HG03558 (cell line): Measurements from ENCODE around the gene YY1.
"Not testable (repeated sequence)": the region's sequence is repeated elsewhere in the genome, so short reads cannot be mapped to it uniquely, and the experiment has no call there.

Experiments used
- ATAC-seq: cut with Tn5 transposase; IDR thresholded peaks from one replicate; pipeline ENCODE4 v1.9.1; 2021; ENCODE audit warnings: moderate number of reproducible peaks; ENCODE audit not compliant: unreplicated experiment; ENCODE audit errors: extremely low read depth

The YY1 gene

DNA sequence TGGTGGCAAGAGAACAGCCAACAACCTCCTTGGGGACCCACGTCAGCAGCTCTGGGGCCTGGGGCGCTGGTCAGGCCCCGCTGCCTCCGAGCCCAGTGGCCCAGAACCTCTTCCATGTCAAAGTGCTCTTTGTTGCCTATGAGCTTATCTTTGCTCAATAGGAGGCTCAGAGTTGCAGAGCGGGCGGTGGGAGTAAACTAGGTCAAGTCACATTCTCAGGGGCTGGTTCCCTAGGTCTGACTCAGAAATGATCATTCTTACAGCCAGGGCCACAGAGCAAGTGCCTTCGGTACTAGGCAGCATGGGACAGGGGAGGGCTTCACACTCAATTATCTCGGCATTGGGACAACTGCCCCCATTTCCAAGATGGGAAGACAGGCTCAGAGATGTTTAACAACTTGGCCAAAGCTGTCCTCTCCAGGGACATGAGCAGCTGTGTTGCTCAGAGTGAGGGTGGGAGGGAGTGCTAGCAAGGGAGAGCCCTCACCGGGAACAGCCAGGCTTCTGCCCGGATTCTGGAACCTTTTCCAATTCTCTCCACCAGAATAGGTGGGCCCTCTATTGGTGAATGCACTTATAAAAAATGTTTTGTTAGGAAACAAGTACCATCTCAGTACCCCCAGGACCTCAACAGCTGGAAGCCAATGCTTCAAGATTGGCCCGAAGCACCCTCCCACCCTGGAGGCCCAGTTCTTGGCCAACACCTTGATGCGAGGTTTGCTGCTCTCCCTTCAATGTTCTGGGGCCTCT is 55.4 kb downstream of the YY1 start:
- ATAC-seq = no peak

DNA sequence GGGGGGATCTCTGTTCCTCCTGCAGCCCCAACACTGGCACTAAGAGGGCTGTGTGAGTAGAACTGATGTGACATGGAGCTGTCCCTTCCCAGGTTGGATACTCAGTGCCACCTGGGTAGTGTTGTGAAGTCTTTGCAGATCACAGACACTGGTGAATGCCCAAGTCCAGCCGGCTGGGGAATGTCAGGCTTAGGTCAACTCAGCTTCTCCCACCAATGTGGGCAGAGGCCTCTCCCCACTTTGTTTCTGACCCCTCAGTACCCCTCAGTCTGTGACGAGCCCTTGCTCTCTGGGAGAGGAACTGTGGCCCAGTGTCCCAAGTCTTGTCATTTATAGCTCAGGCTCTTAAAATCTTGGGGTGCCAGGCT is 56.0 kb downstream of the YY1 start:
- ATAC-seq = no peak

DNA sequence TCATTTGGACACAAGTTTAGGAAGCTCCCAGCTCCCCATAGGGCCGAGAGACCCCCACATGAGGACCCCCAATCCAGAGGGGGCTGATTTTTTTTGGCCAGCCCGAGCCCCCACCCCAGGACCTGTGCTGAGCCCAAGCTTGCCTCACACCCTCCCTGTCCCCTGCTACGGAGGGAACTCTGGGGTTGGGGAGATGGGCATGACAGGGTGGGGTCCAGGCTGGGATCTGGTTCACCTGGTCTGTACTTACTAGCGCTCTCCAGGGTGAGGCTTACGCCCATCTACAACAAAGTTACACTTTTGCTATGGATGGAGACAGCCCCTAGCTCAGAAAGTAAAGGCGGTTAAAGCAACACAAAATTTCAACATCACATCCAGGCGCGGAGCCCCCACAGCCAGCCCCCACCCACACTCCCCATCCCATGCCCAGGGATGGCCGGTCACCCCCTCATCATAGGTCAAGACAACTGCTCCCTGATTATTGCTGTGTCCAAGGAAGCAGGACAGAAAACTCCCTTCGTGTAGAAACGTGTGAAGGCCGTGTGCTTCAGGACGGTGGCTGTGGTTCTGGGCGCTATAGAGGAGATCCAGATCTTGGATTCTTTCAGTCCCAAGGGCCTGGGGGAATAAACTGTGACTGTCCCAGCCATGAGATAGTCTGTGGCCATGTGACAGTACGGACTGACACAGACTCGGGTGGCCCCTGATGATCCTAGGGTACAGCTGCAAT is 56.6 kb downstream of the YY1 start:
- ATAC-seq = no peak

DNA sequence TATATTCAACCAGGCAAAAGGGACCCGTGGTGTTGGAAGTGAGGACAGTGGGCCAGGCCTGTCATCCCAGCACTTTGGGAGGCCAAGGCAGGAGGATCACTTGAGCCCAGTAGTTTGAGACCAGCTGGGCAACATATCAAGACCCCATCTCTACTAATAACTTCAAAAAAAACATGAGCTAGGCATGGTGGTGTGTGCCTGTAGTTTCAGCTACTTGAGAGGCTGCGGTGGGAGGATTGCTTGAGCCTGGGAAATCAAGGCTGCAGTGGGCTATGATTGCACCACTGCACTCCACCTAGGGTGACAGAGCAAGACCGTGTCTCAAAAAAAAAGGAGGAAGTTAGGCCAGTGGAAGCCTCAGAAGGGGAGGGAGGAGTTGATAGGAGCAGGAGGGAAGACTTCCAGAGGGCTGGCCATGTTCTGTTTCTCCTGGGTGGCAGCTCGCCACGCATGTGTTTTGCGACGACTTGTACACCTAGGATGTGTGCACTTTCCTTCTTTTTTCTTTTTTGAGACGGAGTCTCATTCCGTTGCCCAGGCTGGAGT is 57.2 kb downstream of the YY1 start:
- no peak for ATAC-seq

DNA sequence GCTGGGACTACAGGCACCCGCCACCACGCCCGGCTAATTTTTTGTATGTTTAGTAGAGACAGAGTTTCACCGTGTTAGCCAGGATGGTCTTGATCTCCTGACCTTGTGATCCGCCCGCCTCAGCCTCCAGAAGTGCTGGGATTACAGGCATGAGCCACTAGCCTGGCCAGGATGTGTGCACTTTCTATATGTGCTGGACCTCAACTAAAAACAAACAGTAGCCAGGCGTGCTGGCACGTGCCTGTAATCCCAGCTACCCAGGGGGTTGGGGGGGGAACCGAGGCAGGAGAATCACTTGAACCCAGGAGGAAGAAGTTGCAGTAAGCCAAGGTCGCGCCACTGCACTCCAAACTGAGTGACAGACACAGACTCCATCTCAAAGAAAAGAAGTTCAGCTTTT is 57.8 kb downstream of the YY1 start:
- ATAC-seq = not testable (repeated sequence)

DNA sequence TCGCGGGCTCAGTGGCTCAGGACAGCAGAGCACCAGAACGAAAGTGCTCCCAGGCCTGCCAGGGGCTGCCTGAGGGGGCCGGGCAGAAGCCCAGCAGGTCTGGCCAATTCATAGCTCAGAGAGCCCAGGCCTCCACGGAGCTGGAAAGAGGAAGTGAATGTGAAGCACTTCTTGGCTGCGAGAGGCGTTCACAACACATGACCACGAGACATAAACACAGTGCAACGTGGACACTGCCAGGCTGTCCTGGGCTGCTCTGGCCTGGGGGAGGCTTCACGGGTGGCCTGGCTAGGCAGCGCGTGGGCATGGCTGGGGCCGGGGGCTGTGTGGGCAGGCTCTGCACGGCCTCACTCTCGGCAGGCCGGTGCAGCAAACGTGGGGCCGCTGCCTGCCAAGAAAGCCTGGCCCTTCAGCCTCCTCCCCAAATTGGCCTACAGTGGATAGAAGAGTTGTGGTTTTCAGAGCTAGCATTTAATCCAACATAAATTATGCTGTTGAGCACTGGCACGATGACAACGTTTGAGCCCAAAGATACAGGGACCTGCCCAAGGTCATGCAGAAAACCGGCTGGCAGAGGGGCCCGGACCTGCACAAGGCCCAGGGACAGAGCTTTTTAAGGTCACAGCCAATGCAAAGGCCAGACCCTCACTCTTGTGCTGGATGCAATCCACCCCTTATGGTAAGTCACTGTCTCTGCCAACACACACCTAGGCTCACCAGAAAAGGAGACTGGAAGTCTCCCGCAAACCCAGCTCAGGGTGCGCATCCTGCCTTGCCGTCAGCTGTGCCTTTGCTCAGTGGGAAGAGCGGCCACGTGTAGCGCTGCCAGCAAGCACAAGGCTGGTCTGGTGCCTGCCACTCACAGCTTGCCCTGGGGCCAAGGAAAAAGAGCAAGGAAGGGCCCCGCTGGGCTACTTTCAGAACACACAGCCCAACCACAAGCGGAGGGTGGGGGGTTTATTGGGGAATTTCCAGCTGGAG is 58.7 kb downstream of the YY1 start:
- ATAC-seq = peak; percentile 79

DNA sequence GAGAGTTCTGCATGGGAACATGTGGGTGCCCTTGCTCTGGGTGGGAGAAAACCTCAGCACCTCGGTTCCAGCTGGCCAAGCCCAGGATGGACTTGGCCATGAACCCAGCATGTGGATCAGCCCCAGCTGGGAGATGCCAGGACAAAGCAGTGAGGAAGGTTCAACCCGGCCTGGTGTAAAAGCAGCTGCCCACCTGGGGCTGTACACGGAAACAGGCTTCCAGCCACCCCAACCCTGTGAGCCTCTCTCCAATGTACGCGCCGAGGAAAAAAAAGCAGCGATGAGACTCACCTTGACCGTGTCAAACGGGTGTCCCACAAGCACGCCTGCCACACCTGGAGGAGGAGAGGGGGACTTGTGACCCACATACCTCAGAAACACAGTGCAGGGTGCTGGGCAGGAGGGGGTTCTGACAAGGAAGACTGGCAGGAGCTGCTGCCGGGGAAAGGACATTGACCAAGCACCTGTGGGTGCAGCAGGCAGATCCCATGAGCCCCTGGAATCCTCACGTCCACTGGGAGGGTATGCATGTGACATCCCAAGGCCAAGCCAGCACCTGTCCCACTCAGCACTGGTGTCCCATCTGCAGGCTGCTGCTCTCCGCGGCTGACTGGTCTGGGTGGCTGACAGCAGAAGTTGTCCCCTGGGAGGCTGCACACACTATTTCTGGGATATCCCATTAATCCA is 59.8 kb downstream of the YY1 start:
- no peak for ATAC-seq

DNA sequence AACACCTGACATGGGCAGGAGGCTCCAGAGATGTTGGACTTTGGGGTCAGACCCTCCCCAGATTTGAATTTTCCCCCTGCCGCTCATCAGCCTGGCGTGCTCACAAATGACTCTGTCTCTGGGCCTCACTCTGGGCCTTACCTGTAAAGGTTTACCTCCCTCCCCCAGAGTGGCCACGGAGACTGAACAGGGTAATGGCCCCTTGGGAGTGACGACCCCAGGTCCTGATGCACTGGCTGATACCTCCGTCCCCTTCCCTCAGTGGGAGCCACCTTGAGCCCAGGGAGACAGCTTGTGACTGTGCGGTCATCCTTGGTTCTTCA is 60.3 kb downstream of the YY1 start:
- ATAC-seq = no peak

DNA sequence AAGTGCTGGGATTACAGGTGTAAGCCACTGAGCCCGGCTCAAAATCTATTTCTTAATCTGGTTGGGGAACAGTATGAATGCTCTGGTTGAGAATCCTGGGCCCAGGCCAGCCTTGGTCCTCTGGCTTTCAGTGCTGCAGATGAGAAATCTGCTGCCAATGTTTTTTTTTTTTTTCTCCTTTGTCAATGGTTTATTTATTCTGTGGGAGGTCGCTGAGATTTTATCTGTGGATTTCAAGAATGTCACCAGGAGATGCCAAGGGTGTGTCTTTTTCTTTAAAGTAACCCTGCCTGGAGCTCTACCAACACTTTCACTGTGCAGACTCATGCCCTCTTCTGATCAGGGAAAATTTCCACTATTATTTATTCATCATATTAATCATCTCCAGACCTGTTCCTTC is 63.7 kb downstream of the YY1 start:
- no peak for ATAC-seq

DNA sequence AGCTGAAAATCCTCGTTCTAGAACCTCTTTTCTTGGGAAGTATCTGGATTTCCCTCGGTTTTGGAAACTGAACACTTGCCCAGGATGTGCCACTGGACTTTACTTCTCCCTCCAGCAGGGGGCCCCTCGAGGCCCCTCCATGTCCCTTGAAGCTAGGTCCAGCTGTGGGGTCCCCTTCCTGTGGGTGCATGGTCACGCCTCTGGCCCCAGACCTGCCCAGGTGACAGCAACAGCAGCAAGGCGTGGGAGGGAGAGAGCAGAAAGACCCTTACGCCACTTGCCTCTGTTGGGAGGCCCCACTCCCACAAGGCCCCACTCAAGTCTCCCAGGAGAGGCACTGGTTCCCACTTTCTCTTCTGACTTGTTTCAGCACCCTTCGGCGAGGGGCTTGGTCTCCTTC is 64.2 kb downstream of the YY1 start:
- ATAC-seq = no peak

DNA sequence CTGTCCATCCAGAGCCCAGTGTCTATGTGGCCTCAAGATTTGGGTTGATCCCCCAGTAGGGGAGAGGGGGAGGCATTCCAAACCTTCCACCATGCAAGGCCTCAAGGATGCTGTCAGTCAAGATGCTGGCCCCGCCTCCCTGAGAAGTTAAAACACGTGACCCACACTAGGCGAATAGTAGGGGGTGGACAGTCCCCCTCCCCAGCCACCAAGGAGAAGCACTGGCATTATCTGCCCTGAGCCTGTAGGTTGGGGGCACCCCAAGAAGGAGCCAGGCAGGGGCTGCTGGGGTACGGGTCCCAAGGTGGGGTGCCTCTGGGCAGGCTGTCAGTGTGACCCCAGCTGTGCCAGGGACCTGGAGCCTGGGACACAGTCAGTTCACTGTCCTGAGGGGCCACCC is 65.0 kb downstream of the YY1 start:
- no peak for ATAC-seq

DNA sequence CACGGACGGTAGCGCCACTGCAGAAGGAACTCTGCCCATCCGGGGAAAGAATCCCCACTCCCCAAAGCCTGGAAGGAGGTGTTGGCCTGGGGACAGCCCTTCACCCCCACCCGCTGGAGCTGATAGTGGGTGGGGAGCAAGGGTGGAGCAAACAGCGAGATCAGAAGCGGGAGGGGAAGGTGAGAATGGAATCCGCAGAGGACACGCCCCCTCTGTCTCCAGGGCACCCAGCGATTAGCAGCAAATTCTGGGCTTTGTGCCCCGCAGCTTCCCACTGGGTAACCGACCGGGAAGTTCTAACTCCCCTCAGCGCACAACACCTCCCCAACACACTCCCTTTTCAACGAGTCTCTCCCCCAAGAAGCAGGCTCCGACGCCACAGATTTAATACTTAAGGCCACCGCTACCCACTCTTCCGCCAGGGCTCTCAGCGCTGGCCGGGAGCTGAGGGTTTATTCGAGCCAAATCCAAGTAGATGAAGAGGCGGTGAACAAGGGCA is 65.9 kb downstream of the YY1 start:
- ATAC-seq = no peak

DNA sequence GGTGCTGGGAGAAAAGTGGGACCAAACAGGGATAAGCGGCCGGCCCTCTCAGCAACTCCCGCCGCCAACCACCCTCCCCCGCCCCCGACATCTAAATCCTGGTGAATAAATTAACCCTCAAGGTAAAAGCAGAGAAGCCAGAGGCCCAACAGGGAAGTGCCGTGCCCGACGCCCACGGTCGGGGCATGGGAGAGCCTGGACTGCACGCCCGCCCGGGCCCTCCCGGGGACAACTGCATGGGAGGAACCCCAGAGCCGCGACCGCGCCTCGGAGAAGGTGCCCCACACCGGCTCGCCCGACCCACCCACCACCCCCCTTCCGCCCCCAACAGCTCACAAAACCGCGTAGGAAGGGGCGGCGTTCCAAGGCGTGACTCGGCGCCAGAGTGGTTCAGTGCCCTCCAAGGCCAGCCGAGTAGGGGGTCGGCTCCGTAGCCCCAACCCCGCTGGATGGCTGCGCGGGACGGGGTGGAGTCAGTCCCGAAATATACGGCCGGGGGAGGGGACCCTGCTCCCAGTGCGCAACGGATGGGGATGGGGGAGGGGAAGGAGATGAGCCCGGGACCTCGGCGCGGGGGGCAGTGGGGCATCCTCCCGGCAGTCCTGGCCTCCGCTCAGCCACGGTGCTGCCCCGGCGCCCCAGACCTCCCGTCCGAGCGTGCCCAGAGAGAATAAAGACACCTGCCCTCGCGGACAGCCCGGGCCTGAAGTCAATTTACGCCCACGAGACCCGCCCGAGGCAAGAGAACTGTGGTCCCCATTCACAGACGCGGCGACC is 66.6 kb downstream of the YY1 start:
- ATAC-seq = no peak

DNA sequence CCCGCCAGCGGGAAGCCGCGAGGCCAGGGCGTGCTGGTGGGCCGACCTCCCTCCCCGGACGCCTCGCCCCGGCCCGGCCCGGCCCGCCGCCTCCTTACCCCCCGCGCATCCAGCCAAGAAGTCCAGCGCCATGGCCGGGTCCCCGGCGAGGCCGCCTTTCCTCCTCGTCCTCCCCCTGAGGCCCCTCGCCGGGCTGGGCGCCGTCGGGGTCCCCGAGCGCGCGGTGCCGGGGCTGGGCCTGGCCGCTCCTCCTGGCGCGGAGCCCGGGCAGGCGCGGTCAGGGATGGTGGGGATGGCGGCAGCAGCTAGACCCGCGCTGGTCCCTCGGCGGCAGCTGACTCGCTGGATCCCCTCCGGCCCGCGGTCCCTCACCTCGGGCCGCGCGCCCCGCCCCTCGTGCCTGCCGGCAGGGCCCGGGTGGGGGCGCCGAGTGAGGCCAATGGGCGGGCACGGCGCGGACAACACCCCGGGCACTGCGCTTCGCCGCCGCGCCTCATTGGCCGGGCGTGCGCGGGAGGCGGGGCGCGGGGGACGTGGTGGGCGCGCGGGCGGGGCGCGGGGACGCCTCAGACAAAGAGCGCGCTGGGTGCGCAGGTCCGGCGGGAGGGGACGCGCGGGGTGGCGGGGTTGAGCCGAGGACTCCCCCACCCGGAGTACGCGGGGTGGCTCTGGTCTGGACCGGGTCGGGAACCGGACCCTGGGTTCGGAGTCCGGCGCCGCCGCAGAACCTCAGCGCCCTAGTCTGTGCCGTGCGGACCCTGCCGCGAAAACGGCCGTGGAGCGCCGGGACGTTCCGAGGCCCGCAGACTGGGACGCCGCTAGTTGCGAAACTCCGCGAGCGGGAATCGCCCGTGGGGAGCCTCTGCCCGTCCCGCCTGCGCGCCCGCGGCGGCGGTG is 67.4 kb downstream of the YY1 start, which contains the start of gene SLC25A29:
TSS of gene SLC25A29 (minus strand) at position 344 of the 897 bp plus-strand sequence. CDS start at position 132, 212 bp downstream.
- peak; percentile 66 for ATAC-seq

DNA sequence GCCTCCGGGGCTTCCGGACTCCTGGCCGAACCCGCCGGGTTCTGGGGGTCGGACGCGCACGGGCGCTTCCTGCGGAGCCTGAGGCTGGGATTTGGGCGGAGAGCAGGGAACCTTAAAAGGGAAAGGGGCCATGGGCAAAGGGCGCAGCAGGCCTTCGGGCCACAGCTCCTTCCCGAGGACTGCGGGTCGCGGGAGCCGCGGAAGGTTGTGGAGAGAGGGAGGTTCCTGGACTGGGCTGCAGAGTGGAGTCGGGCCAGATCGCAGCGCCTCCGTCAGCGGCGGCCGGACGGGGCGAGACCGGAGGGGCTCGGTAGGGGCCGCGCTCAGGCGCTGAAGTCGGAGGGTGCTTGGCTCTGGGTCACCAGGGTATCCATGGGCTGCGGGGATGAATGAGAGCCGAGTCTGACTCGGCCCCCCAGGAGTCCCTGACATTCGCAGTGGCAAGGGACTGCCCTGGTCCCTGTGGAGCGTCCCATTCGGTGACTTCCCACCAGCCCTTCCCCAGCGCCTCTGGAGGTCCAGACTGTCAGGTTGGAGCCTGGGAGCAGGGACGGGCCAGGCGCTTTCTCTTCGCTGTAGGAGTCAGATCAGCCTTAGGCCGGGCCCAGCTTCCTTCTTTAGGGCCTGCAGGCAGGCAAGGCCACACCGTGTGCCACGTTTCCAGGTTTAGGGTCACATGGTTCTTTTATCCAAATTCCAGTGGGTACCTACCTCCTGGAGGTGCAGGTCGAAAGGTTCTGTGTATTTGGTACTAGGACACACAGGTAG is 68.2 kb downstream of the YY1 start:
- no peak for ATAC-seq

DNA sequence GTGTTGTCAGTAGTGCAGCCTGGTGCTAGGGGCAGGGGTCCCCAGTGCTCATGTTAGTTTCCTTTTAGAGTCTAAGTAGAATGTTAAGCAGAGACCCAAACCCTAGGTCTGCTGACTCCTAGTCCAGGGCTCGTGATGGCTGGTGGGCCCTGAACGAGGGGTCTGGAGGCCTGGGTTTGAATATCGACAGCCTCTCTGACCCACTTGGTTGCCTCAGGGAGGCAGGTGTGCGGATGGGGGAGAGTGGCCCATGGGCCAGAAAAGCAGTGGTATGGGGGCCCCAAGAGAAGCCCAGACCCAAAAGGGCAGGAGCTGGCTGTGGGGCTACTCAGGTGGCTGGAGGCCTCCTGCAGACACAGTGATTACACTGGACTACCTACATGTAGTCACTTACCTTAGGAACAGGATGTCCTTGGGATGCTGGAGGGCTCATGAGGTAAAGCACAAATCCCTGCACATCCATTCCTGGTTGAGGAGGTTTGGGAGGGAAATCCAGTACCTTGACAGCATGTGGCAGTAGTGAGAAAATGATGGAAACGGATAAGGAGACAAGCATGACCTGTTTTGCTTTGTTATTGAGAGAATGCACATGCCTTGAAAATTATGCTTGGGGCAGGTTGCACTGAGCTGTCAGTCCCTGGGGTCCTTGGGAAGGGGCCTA is 69.0 kb downstream of the YY1 start:
- ATAC-seq = no peak

DNA sequence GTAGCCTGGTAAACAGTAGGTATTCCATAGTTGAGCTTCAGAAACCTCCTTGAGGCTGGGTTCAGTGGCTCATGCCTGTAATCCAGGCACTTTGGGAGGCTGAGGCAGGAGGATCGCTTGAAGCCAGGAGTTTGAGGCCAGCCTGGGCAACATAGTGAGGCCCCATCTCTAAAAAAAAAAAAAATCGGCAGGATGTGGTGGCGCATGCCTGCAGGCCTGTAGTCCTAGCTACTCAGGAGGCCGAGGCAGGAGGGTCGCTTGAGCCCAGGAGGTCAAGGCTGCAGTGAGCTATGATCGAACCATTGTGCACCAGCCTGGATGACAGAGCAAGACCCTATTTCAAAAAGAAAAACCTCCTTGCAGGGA is 69.5 kb downstream of the YY1 start:
- not testable (repeated sequence) for ATAC-seq
